Measurements from ENCODE around the gene GPSM3.
"Not testable (repeated sequence)": the region's sequence is repeated elsewhere in the genome, so short reads cannot be mapped to it uniquely, and the experiment has no call there.

GPSM3 gene

DNA sequence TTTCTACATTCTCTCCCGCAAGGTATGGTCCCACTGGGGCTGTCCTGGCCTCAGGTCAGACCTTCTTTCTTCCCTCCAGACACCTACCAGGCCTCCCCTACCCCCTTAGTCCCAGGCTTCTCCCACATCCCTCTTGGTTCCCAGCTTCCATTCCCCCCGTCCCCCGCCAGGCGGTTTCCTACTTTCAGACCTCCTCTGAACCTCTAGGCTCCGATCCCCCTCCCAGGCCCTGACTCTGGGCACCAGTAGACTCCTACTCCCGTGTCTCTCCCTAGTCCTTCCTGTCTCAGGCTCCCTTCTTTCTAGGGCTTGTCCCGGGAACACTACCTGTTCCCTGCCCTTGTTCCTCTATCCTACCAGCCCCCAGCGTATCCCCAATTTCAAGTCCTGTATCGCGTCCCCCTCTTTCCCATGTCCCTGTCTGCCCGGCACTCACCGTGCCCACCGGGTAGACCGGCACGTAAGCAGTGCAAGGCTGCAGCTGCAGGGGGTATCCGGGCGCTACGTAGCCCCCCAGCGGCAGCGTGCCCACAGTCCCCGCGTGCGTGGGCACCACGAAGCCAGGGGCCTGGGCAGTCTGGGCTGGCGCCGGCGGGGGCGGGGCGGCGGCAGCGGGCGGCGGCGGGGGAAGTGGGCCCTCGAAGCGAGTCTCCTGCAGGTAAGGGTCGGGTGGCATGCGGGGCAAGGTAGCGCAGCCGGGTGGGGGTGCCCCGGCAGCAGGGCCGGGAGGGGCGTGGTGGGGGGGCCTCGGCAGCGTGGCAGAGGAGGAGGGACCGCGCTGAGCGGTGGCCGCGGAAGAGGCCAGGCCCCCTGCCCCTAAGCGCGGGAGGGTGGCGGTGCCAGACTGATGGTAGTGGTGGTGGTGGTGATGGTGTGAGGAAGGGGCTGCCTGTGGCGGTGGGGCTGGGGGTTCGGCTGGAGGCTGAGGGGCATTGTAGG, 42.2 kb downstream of the GPSM3 start:
- no peak for DNase-seq (ENCODE audit: low read depth)

DNA sequence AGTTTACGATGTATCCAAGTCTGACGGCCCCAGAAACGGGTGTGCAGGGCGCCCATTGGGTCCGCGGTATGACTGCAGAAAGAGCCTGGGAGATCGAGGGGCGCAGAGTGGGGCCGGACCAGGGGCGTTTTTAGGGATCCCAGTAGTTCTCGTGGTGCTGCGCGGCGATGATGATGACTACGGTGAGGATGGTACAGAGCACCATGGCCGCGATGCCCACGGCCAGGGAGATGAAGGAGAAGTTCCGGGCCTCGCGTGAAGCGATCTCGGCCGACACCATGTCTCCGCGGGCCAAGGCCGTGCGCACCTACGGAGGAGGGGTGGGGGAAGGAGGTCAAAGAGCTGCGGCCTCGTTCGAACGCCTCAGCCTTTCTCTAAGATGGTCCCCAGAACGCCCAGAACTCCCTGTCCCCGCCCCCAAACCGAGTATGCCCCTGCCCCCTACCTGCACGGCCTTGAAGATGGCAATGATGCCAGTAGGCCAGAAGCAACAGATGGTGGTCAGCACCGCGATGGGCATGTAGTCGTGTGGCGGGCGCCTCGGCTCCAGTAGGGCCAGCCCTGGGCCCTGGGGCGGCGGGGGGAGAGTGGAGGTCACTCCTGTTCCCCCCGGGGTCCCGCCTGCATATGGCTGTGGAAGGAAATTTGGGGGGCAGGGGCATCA, 43.2 kb downstream of the GPSM3 start:
- no peak for DNase-seq (ENCODE audit: low read depth)

DNA sequence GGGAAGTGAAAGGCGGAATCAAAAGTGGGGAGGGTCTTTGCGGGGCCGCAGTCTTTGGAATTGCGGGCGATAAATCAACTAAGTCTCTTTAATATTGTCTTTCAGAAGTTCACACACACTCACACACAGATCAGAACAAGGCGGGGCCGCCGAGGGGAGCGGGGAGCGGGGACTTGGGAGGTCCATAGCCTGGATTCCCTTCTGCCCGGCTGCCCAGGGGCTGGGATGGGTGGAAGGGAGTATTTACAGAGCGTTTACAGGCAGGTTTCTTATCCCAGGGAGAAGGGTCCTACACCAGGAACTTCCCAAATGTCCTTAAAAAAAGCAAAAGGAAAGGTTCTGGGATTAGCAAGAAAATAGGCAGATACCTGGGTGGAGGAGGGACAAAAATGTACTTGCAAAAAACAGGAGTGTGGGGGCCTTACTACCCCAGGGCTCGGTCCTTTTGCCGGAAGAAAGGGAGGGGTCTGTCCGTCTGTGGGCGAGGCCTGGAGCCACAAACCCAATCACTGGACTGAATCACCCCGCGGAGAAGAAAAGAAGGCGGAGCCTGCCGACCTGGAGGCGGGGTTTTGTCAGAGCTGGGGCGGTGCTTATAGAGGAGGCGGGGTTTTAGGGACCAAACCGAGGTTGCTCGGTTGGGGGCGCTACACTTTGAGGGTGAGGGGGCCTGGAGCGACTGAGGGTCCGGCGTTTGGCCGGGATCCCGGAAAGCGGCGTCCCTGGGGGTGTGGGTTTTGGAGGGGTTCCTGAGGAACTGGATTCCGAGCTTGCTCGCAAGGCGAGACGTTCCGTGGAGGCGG, 44.0 kb downstream of the GPSM3 start:
- DNase-seq (ENCODE audit: low read depth), result peak; percentile 53

DNA sequence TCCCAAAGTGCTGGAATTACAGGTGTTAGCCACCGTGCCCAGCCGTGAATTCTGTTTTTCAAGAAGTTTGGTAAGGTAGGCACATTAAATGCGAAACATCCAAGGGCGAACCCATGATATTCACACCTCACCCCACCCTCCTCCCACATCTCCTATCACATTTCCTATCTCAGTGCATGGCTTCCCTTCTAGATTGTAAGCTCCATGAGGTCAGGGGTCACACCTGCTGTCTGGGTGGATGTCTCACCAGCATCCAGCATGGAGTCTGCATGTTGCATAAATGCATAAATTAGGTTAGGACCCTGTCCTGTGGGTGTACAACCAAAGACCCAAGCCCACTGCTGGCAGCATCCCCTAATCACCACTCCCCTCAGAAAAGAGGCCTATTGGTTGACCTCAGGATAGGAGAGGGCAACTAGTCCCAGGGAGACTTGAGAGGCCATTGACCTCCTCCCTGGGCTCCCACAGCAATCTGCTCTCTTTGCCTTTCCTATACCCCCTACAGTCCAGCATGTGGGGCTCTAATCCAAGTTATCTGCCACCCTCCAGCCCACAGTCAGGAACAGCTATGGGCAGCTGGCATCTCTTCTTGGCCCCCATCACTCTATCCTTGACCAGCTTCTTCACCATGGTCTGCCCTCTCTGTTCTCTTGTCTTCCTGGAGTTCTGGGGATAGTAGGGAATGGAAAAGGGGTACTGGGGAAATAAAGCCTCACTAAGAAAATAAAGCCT, 44.9 kb downstream of the GPSM3 start:
- DNase-seq (ENCODE audit: low read depth), result no peak

DNA sequence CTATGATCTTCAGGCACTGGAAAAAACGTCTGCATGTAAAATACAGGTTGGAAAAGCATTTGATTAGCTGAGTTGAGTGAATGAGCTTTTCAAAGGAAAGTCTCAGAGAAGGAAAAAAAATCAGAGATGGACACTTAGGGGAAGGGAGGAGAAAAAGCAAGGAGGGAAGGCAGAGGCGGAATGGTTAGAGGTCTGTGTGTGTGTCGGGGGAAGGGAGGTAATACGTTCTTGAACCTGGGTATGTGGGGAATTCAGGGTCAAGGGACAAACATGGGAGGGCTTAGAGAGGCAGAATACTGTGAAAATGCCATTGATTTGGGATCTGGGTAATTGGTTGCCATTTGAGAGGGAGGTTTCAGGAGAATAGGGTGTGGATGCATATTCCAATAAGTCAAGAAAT, 45.8 kb downstream of the GPSM3 start:
- no peak for DNase-seq (ENCODE audit: low read depth)

DNA sequence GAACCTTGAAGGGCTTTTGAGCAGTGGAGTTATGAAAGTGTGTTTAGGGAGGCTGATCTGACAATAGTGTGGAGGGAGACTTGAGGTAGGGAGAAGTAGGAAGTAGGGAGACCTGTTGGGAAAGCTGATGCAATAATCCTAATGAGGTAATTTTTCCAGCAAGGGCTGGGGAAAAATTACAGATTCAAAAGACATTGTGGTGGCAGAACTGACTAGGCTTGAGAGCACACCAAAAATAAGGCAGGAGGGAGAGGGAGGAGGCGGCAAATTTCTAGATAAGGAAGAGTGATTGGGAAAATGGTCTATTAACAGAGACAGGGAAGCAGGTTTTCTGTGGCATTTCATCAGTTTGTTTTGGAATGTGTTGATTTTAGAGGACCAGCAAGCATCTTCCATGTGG, 46.2 kb downstream of the GPSM3 start:
- no peak for DNase-seq (ENCODE audit: low read depth)

DNA sequence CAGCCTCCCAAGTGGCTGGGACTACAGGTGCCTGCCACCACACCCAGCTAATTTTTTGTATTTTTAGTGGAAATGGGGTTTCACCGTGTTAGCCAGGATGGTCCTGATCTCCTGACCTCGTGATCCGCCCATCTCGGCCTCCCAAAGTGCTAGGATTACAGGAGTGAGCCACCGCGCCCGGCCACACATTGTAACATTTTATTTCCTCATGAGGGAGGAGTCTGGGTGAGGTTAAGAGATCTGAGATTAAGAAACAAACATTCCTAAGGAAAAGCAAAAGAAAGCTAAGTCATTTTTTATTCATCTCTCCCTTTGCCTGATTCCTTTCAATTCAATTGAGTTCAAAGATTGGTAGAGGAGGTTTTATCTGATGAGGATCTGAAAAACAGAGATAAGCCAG, 48.2 kb downstream of the GPSM3 start:
- DNase-seq (ENCODE audit: low read depth), result not testable (repeated sequence)
